WTC11 (cell line): ENCODE results near the gene TOX2. TPM values are rescaled to one million over a fixed set of nuclear protein-coding genes. Genes with fewer than 3 reads are reported as not detected.

Experiments used
- FOXP1 ChIP-seq: sonication (generic); formaldehyde crosslinking; IDR thresholded peaks from 2 replicates; pipeline ENCODE4 v1.8.0; 2022; ENCODE audit warnings: missing genetic modification reagents, mild to moderate bottlenecking, moderate library complexity, borderline replicate concordance
- GRHL2 ChIP-seq: fragments of 250-450 bp; sonication (Bioruptor Pico); IDR thresholded peaks from 2 replicates; pipeline ENCODE4 v1.8.0; 2022; ENCODE audit warnings: mild to moderate bottlenecking, moderate library complexity; ENCODE audit not compliant: insufficient replicate concordance, severe bottlenecking
- IRF1 ChIP-seq: sonication (generic); formaldehyde crosslinking; IDR thresholded peaks from 2 replicates; pipeline ENCODE4 v1.8.0; 2023; ENCODE audit warnings: missing genetic modification reagents
- JUN ChIP-seq: sonication (generic); formaldehyde crosslinking; IDR thresholded peaks from 2 replicates; pipeline ENCODE4 v1.8.0; 2023; ENCODE audit warnings: mild to moderate bottlenecking, missing genetic modification reagents
- MAX ChIP-seq: sonication (generic); formaldehyde crosslinking; IDR thresholded peaks from 2 replicates; pipeline ENCODE4 v1.8.0; 2022; ENCODE audit warnings: mild to moderate bottlenecking, missing genetic modification reagents
- NFATC4 ChIP-seq: fragments of 250-450 bp; sonication (Bioruptor Pico); IDR thresholded peaks from 2 replicates; pipeline ENCODE4 v1.9.0; 2021; ENCODE audit warnings: mild to moderate bottlenecking
- NFE2L1 ChIP-seq: sonication (generic); formaldehyde crosslinking; IDR thresholded peaks from 2 replicates; pipeline ENCODE4 v1.8.1; 2023; ENCODE audit warnings: missing genetic modification reagents
- NFYB ChIP-seq: sonication (generic); formaldehyde crosslinking; conservative IDR thresholded peaks from 2 replicates; pipeline ENCODE4 v1.8.0; 2022; ENCODE audit warnings: low read depth, missing genetic modification reagents
- SP1 ChIP-seq: sonication (generic); formaldehyde crosslinking; conservative IDR thresholded peaks from 2 replicates; pipeline ENCODE4 v1.8.1; 2022; ENCODE audit warnings: missing genetic modification reagents
- USF1 ChIP-seq: sonication (generic); formaldehyde crosslinking; IDR thresholded peaks from 2 replicates; pipeline ENCODE4 v1.8.0; 2022; ENCODE audit warnings: mild to moderate bottlenecking, missing genetic modification reagents
- ZBTB21 ChIP-seq: sonication (generic); formaldehyde crosslinking; IDR thresholded peaks from 2 replicates; pipeline ENCODE4 v1.8.1; 2023; ENCODE audit warnings: mild to moderate bottlenecking, missing genetic modification reagents, borderline replicate concordance
- ZNF281 ChIP-seq: sonication (generic); formaldehyde crosslinking; IDR thresholded peaks from 2 replicates; pipeline ENCODE4 v1.8.0; 2023; ENCODE audit warnings: mild to moderate bottlenecking, missing genetic modification reagents
- ZNF317 ChIP-seq: sonication (generic); formaldehyde crosslinking; IDR thresholded peaks from 2 replicates; pipeline ENCODE4 v1.8.1; 2023; ENCODE audit warnings: low read depth, mild to moderate bottlenecking, moderate library complexity, missing genetic modification reagents, borderline replicate concordance
- ZNF396 ChIP-seq: fragments of 250-450 bp; sonication (Bioruptor Pico); IDR thresholded peaks from 2 replicates; pipeline ENCODE4 v1.8.0; 2021; ENCODE audit warnings: mild to moderate bottlenecking, moderate library complexity, borderline replicate concordance
- ZNF416 ChIP-seq: fragments of 250-450 bp; sonication (Bioruptor Pico); IDR thresholded peaks from 2 replicates; pipeline ENCODE4 v1.9.0; 2021; ENCODE audit warnings: mild to moderate bottlenecking, inconsistent platforms
- total RNA-seq: library from RNA; stranded (reverse); gene quantifications from 3 replicates; pipeline ENCODE4 v1.2.3, GENCODE V29; 2021
- TF ChIP-seq, protein P1 (sequence below): sonication (generic); formaldehyde crosslinking; IDR thresholded peaks from 2 replicates; pipeline ENCODE4 v1.8.1; 2022; ENCODE audit warnings: low read depth, missing genetic modification reagents, borderline replicate concordance
- TF ChIP-seq, protein P2 (sequence below): fragments of 200-600 bp; IDR thresholded peaks from 2 replicates; pipeline ENCODE4 v1.8.0; 2022; ENCODE audit warnings: antibody characterized with exemption
- TF ChIP-seq, protein P3 (sequence below): sonication (generic); formaldehyde crosslinking; IDR thresholded peaks from 2 replicates; pipeline ENCODE4 v1.8.1; 2023; ENCODE audit warnings: mild to moderate bottlenecking, missing genetic modification reagents
- TF ChIP-seq, protein P4 (sequence below): sonication (generic); formaldehyde crosslinking; IDR thresholded peaks from 2 replicates; pipeline ENCODE4 v1.8.1; 2022; ENCODE audit warnings: mild to moderate bottlenecking, moderate library complexity, missing genetic modification reagents
- TF ChIP-seq, protein P5 (sequence below): fragments of 250-450 bp; sonication (Bioruptor Pico); IDR thresholded peaks from 2 replicates; pipeline ENCODE4 v1.8.0; 2021; ENCODE audit warnings: mild to moderate bottlenecking
- TF ChIP-seq, protein P6 (sequence below): sonication (generic); formaldehyde crosslinking; IDR thresholded peaks from 2 replicates; pipeline ENCODE4 v1.8.1; 2023; ENCODE audit warnings: mild to moderate bottlenecking, moderate library complexity, missing genetic modification reagents

TOX2 gene
- total RNA-seq, 1 experiment from 2014 or later: 3.4 TPM

- TF ChIP-seq, protein P1, sequence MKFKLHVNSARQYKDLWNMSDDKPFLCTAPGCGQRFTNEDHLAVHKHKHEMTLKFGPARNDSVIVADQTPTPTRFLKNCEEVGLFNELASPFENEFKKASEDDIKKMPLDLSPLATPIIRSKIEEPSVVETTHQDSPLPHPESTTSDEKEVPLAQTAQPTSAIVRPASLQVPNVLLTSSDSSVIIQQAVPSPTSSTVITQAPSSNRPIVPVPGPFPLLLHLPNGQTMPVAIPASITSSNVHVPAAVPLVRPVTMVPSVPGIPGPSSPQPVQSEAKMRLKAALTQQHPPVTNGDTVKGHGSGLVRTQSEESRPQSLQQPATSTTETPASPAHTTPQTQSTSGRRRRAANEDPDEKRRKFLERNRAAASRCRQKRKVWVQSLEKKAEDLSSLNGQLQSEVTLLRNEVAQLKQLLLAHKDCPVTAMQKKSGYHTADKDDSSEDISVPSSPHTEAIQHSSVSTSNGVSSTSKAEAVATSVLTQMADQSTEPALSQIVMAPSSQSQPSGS: no peak
- TF ChIP-seq SP1 (CRISPR knock-in tag): no peak
- no peak for TF ChIP-seq MAX (CRISPR knock-in tag)
- TF ChIP-seq NFATC4 (CRISPR knock-in tag): no peak
- TF ChIP-seq, protein P2, sequence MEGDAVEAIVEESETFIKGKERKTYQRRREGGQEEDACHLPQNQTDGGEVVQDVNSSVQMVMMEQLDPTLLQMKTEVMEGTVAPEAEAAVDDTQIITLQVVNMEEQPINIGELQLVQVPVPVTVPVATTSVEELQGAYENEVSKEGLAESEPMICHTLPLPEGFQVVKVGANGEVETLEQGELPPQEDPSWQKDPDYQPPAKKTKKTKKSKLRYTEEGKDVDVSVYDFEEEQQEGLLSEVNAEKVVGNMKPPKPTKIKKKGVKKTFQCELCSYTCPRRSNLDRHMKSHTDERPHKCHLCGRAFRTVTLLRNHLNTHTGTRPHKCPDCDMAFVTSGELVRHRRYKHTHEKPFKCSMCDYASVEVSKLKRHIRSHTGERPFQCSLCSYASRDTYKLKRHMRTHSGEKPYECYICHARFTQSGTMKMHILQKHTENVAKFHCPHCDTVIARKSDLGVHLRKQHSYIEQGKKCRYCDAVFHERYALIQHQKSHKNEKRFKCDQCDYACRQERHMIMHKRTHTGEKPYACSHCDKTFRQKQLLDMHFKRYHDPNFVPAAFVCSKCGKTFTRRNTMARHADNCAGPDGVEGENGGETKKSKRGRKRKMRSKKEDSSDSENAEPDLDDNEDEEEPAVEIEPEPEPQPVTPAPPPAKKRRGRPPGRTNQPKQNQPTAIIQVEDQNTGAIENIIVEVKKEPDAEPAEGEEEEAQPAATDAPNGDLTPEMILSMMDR: no peak
- no peak for TF ChIP-seq ZNF317 (CRISPR knock-in tag)
- TF ChIP-seq, protein P3, sequence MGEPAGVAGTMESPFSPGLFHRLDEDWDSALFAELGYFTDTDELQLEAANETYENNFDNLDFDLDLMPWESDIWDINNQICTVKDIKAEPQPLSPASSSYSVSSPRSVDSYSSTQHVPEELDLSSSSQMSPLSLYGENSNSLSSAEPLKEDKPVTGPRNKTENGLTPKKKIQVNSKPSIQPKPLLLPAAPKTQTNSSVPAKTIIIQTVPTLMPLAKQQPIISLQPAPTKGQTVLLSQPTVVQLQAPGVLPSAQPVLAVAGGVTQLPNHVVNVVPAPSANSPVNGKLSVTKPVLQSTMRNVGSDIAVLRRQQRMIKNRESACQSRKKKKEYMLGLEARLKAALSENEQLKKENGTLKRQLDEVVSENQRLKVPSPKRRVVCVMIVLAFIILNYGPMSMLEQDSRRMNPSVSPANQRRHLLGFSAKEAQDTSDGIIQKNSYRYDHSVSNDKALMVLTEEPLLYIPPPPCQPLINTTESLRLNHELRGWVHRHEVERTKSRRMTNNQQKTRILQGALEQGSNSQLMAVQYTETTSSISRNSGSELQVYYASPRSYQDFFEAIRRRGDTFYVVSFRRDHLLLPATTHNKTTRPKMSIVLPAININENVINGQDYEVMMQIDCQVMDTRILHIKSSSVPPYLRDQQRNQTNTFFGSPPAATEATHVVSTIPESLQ (CRISPR knock-in tag): no peak
- no peak for TF ChIP-seq ZNF396 (CRISPR knock-in tag)
- no peak for TF ChIP-seq IRF1 (CRISPR knock-in tag)
- TF ChIP-seq ZNF416 (CRISPR knock-in tag): no peak
- peak; percentile 50; the same call in 1 of the 2 replicates for TF ChIP-seq NFYB (CRISPR knock-in tag)
- TF ChIP-seq ZNF281 (CRISPR knock-in tag): no peak
- TF ChIP-seq, protein P4, sequence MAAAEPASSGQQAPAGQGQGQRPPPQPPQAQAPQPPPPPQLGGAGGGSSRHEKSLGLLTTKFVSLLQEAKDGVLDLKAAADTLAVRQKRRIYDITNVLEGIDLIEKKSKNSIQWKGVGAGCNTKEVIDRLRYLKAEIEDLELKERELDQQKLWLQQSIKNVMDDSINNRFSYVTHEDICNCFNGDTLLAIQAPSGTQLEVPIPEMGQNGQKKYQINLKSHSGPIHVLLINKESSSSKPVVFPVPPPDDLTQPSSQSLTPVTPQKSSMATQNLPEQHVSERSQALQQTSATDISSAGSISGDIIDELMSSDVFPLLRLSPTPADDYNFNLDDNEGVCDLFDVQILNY: no peak
- TF ChIP-seq JUN (CRISPR knock-in tag): no peak
- 0 out of 2 replicates have a peak, but pooled peaks have one; percentile 23 for TF ChIP-seq NFE2L1 (CRISPR knock-in tag)
- no peak for TF ChIP-seq GRHL2
- TF ChIP-seq, protein P5, sequence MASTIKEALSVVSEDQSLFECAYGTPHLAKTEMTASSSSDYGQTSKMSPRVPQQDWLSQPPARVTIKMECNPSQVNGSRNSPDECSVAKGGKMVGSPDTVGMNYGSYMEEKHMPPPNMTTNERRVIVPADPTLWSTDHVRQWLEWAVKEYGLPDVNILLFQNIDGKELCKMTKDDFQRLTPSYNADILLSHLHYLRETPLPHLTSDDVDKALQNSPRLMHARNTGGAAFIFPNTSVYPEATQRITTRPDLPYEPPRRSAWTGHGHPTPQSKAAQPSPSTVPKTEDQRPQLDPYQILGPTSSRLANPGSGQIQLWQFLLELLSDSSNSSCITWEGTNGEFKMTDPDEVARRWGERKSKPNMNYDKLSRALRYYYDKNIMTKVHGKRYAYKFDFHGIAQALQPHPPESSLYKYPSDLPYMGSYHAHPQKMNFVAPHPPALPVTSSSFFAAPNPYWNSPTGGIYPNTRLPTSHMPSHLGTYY (CRISPR knock-in tag): no peak
- no peak for TF ChIP-seq ZBTB21 (CRISPR knock-in tag)
- TF ChIP-seq, protein P6, sequence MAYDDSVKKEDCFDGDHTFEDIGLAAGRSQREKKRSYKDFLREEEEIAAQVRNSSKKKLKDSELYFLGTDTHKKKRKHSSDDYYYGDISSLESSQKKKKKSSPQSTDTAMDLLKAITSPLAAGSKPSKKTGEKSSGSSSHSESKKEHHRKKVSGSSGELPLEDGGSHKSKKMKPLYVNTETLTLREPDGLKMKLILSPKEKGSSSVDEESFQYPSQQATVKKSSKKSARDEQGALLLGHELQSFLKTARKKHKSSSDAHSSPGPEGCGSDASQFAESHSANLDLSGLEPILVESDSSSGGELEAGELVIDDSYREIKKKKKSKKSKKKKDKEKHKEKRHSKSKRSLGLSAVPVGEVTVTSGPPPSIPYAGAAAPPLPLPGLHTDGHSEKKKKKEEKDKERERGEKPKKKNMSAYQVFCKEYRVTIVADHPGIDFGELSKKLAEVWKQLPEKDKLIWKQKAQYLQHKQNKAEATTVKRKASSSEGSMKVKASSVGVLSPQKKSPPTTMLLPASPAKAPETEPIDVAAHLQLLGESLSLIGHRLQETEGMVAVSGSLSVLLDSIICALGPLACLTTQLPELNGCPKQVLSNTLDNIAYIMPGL: no peak
- TF ChIP-seq FOXP1: no peak
- peak; percentile 74; the same call in 1 of the 2 replicates for TF ChIP-seq USF1 (CRISPR knock-in tag)
- TF ChIP-seq, all 79 proteins: peak for 4
Observed at GRCh38 chr20:44089987-44090674, 175.5 kb downstream of the TOX2 start (continued).
